ENCODE data around the gene MISFA.

MISFA gene

DNA sequence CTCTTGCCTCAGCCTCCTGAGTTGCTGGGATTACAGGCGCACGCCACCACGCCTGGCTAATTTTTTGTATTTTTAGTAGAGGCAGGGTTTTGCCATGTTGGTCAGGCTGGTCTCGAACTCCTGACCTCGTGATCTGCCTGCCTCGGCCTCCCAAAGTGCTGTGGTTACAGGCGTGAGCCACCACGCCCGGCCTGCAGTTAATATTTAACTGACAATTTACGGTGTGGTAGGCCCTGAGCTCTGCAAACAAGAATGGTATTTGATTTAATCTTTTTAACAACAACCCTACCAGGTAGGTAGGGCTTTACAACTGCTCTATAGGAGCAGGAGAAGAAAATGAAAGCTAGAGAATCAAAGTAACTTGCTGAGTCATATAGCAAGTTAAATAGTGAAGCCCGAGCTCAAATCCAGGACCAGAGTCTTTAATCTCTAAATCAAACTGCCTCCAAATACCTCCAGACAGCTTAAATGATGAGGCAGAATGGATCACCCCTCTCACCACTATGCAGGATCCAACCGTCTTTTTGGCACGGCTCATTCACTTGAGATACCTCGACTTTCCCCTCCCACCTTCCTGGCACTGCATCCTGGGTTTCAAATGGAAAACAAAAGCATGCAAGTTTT, 20.5 kb upstream of the MISFA start:
- H3F3A ChIP-seq (ENCODE audit: control insufficient read depth, insufficient read depth), result no peaks in the 10 kb centered on the region
- H3K79me2 ChIP-seq (ENCODE audit: control insufficient read depth, low read length), result no peaks in the 10 kb centered on the region
- H3K4me1 ChIP-seq (ENCODE audit: control insufficient read depth, low read length), result no peaks in the 10 kb centered on the region
- no peak overlapping the region for H3K4me2 ChIP-seq (ENCODE audit: low read length)
- H3K36me3 ChIP-seq (ENCODE audit: control insufficient read depth, low read length), result peaks cover 23% of the 10 kb centered on the region
- TF ChIP-seq, protein P1, sequence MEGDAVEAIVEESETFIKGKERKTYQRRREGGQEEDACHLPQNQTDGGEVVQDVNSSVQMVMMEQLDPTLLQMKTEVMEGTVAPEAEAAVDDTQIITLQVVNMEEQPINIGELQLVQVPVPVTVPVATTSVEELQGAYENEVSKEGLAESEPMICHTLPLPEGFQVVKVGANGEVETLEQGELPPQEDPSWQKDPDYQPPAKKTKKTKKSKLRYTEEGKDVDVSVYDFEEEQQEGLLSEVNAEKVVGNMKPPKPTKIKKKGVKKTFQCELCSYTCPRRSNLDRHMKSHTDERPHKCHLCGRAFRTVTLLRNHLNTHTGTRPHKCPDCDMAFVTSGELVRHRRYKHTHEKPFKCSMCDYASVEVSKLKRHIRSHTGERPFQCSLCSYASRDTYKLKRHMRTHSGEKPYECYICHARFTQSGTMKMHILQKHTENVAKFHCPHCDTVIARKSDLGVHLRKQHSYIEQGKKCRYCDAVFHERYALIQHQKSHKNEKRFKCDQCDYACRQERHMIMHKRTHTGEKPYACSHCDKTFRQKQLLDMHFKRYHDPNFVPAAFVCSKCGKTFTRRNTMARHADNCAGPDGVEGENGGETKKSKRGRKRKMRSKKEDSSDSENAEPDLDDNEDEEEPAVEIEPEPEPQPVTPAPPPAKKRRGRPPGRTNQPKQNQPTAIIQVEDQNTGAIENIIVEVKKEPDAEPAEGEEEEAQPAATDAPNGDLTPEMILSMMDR (IDR thresholded peaks at IDR 0.05; ENCODE audit: low read depth, low read length, poor library complexity, severe bottlenecking), result no peak
- no peak for TF ChIP-seq EZH2phosphoT487 (IDR thresholded peaks at IDR 0.05; ENCODE audit: borderline replicate concordance, low read length)
- no peaks in the 10 kb centered on the region for H4K20me1 ChIP-seq (ENCODE audit: control insufficient read depth, insufficient read depth, low read depth, low read length)
- H3K9me3 ChIP-seq (ENCODE audit: control insufficient read depth, insufficient read depth, low read length), result no peaks in the 10 kb centered on the region
- no peaks in the 10 kb centered on the region for H3K9me2 ChIP-seq (replicated peaks; ENCODE audit: control insufficient read depth, low read length)
- no peak overlapping the region for H3K4me3 ChIP-seq (ENCODE audit: low read length)
- H3K27me3 ChIP-seq (ENCODE audit: control insufficient read depth, low read length), result no peaks in the 10 kb centered on the region
- no peak overlapping the region for H3K27ac ChIP-seq (ENCODE audit: low read depth, low read length)

DNA sequence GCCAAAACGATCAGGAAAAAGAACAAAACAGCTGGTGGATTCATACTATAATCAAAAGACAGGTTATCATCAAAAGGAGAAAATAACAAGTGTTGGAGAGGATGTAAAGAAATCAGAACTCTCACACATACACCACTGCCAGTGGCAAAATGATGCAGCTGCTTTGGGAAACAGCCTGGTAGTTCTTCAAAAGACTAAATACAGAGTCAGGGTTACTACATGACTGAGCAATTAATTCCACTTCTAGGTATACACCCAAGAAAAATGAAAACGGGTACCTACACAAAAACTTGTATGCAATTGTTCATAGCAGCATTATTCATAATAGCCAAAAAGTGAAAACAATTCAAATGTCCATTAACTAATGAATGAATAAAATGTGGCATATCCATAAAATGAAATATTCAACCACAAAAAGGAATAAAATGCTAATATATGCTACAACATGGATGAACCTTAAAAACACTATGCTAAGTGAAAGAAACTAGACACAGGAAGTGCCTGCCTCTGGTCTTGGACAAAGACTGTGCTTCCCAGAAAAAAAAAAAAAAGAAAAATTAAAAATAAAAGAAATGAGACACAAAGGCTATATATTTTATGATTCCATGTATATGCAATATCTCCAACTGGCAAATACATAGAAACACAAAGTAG, 19.3 kb upstream of the MISFA start:
- peaks cover 15% of the 10 kb centered on the region for H3K36me3 ChIP-seq (ENCODE audit: control insufficient read depth, low read length)
- TF ChIP-seq EZH2phosphoT487 (IDR thresholded peaks at IDR 0.05; ENCODE audit: borderline replicate concordance, low read length), result no peak
- TF ChIP-seq, protein P1 (IDR thresholded peaks at IDR 0.05; ENCODE audit: low read depth, low read length, poor library complexity, severe bottlenecking), result no peak

DNA sequence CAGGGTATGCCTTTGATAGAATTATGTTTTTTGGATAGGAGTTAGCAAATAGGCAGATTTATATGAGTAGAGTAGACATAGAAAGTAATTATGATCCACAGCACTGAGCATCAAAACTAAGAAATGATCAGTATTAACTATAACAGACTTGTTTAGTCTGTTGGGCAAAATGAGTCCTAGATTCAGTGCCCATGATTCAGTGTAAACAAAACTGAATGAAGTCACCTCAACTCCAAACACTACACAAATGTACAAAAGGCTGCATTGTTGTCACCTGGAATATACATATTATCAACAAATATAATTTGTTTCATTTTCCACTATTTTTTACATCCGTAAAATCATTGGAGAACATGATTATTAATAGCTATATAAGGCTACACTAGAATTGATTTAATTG, 17.8 kb upstream of the MISFA start:
- no peaks in the 10 kb centered on the region for H3K27me3 ChIP-seq (ENCODE audit: control insufficient read depth, low read length)
- H3K4me1 ChIP-seq (ENCODE audit: control insufficient read depth, low read length), result no peaks in the 10 kb centered on the region
- no peak overlapping the region for H3K27ac ChIP-seq (ENCODE audit: low read depth, low read length)
- no peaks in the 10 kb centered on the region for H3K9me3 ChIP-seq (ENCODE audit: control insufficient read depth, insufficient read depth, low read length)
- no peaks in the 10 kb centered on the region for H3K9me2 ChIP-seq (replicated peaks; ENCODE audit: control insufficient read depth, low read length)
- peaks cover 6% of the 10 kb centered on the region for H3K79me2 ChIP-seq (ENCODE audit: control insufficient read depth, low read length)
- no peaks in the 10 kb centered on the region for H3F3A ChIP-seq (ENCODE audit: control insufficient read depth, insufficient read depth)
- no peaks in the 10 kb centered on the region for H4K20me1 ChIP-seq (ENCODE audit: control insufficient read depth, insufficient read depth, low read depth, low read length)
- H3K4me3 ChIP-seq (ENCODE audit: low read length), result no peak overlapping the region
- H3K4me2 ChIP-seq (ENCODE audit: low read length), result no peak overlapping the region
- TF ChIP-seq EZH2phosphoT487 (IDR thresholded peaks at IDR 0.05; ENCODE audit: borderline replicate concordance, low read length), result no peak
- TF ChIP-seq, protein P1 (IDR thresholded peaks at IDR 0.05; ENCODE audit: low read depth, low read length, poor library complexity, severe bottlenecking), result no peak
- H3K36me3 ChIP-seq (ENCODE audit: control insufficient read depth, low read length), result peaks cover 12% of the 10 kb centered on the region

More for the DNA sequence above, 19.3 kb upstream of the MISFA start:
- H3F3A ChIP-seq (ENCODE audit: control insufficient read depth, insufficient read depth), result no peaks in the 10 kb centered on the region
- H3K9me3 ChIP-seq (ENCODE audit: control insufficient read depth, insufficient read depth, low read length), result no peaks in the 10 kb centered on the region
- no peak overlapping the region for H3K4me2 ChIP-seq (ENCODE audit: low read length)
- H3K9me2 ChIP-seq (replicated peaks; ENCODE audit: control insufficient read depth, low read length), result no peaks in the 10 kb centered on the region
- no peaks in the 10 kb centered on the region for H3K27me3 ChIP-seq (ENCODE audit: control insufficient read depth, low read length)
- no peaks in the 10 kb centered on the region for H3K79me2 ChIP-seq (ENCODE audit: control insufficient read depth, low read length)
- no peaks in the 10 kb centered on the region for H4K20me1 ChIP-seq (ENCODE audit: control insufficient read depth, insufficient read depth, low read depth, low read length)
- H3K4me1 ChIP-seq (ENCODE audit: control insufficient read depth, low read length), result no peaks in the 10 kb centered on the region
- H3K4me3 ChIP-seq (ENCODE audit: low read length), result no peak overlapping the region
- no peak overlapping the region for H3K27ac ChIP-seq (ENCODE audit: low read depth, low read length)
